GM21526 (cell line): ENCODE data around the gene IP6K3.

Source experiments
- ATAC-seq: cut with Tn5 transposase; IDR thresholded peaks from one replicate; pipeline ENCODE4 v1.9.1; 2021; ENCODE audit warnings: moderate library complexity; ENCODE audit not compliant: unreplicated experiment, low FRiP score

Gene IP6K3

GRCh38 chr6:33778444-33779121, 31.9 kb upstream of the IP6K3 start:
- ATAC-seq, result no peak

GRCh38 chr6:33777398-33778388, 31.0 kb upstream of the IP6K3 start:
- no peak for ATAC-seq

- ATAC-seq, result no peak
Observed at GRCh38 chr6:33776764-33777163, 30.1 kb upstream of the IP6K3 start.

DNA sequence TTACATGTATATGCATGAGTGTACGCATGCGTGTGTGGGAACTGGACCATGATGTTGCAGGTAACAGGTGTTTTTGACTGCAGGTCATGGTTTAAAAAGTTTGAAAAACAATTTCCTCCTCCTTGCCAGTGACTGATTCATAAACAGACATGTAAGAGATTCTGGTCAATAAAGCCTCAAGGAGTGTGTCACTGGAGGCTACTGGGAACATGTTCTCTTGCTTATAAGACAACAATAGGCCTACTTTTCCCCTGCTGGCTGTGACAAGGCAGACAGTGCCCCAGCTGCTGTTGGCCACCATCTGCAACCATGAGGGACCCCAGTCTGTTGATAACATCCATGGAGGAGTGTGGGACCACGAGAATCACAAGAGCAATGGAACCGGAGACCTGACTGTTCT, 29.5 kb upstream of the IP6K3 start:
- no peak for ATAC-seq

GRCh38 chr6:33774774-33775173, 28.1 kb upstream of the IP6K3 start:
- ATAC-seq, result no peak

DNA sequence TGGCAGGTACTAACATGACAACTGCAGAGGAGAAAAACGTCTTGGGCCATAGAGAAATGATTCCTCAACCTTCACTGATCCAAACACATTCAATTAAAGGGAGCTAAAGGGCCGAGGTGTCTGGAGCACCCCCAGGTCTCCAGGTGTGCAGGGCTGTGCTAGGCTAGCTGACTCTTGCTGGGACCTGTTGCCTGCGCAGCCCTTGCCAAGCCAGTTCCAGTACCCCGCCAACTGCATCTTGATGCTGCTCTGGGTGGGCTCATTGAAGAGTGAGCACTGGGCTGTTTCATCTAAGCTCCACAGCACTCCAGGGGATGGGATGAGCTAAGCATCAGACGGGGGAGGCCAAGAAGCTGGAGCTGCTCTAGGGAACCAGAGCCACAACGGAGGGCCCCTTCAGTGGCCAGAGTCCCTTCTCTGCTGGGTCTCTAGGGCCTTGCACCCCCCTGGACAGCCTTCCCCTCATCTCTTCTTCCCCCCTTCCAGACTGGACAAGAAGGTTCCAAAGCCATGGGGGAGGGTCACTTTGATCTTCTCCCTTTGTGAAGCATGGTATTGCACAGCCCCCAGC, 26.3 kb upstream of the IP6K3 start:
- ATAC-seq, result no peak

DNA sequence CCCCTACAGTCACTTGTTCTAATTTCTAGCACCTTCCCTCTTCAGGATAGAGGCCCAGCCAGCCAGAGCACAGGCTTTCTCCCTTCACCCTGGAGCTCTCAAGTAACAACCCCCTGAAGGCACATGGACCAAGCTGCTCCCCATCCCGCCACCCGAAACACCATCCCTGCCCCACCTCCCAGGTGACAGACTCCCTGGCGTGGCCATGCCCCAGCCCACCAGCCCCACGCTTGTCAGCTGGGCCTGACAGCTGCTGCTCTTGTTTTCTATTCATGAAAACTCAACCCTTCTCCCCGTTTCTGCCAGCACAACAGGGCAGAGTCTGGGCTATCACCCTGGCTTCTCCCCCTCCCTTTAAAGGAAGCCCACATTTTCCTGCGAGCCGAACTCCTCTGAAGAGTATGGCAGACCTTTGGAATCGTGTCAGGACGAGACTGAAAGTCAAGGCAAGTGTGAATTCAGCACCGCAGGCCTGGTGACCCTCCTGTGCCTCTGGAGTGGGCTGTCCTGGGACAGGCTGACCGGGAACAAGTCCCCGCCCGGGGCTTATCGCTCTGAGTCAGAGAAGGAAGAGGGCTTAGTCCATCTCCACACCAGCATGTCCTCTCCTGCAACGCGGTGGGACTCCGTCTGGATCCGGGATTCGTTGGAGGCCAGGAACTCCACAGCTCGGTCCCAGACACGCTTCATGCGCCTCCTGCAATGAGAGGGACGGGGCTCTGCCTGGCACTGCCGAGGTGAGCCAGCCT, 25.6 kb upstream of the IP6K3 start:
- ATAC-seq, result no peak

- ATAC-seq, result no peak
Observed at GRCh38 chr6:33771146-33772081, 24.7 kb upstream of the IP6K3 start.

- no peak for ATAC-seq
Observed at GRCh38 chr6:33770833-33771145, 24.1 kb upstream of the IP6K3 start.

GRCh38 chr6:33770124-33770832, 23.6 kb upstream of the IP6K3 start:
- no peak for ATAC-seq

- ATAC-seq, result no peak
Observed at GRCh38 chr6:33769248-33769821, 22.6 kb upstream of the IP6K3 start.

DNA sequence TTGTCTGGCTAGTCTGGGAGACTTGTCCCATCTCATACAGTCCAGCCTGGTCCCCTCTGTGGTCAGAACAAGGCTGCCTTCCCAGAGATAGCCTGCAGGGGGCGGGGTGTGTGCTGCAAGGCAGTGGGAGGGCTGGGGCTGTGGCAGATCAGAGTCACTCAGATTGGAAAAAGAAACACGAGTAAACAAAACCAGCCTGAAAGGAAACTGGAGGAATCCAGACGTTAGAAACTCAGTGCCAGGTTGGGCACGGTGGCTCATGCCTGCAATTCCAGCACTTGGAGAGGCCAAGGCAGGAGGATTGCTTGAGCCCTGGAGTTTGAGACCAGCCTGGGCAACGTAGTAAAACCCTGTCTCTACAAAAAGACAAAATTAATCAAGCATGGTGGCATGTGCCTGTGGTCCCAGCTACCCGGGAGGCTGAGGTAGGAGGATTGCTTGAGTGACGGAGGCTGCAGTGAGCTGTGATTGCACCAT, 22.0 kb upstream of the IP6K3 start:
- ATAC-seq, result no peak

GRCh38 chr6:33766921-33767907, 20.5 kb upstream of the IP6K3 start:
- ATAC-seq, result no peak

DNA sequence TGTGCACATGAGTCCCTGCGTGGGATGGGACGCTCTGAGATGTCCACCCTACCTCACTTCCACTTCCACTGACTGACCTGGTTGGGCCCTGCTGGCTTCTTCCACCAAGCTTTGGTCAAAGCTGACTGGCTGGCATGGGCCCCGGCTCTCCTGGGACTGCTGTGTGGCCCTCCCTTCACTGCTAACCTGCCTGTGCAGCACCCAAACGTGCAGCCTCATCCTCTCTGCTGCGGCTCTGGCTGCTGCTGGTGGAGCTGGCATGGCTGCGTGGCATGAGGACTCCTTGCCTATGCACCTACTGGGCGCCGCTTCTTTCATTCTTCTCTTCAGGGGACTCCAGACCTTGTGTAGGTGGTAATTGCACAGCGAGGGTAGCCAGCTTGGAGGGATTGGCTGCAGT, 18.7 kb upstream of the IP6K3 start:
- ATAC-seq, result no peak

- no peak for ATAC-seq
Observed at GRCh38 chr6:33764036-33764435, 17.3 kb upstream of the IP6K3 start.

DNA sequence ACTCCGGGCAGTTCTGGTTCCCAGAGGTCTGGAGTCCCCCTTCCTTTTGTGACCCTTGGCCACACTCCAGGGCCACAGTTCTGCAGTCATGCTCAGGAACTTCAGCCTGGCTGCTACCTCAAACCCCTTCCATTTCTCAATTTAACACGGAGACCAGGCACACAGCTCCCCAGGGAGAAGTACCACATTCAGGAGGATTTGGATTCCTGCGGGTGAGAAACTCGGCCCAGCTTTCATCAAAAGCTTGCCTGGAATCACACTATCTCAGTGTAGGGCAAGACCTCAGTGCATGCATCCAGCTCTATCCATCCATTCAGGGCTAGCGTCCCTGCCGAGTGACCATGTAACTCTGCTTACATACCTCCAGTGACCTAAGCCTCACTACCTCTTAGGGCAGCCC, 16.8 kb upstream of the IP6K3 start:
- no peak for ATAC-seq

GRCh38 chr6:33762713-33763112, 16.0 kb upstream of the IP6K3 start:
- no peak for ATAC-seq
